Activated T-cell treated with anti-CD3 and anti-CD28 coated beads, Interleukin-2, amount 50 U/mL, for 72 hours (primary cell): Measurements from ENCODE around the gene ABCC6. TPM values are rescaled to one million over a fixed set of nuclear protein-coding genes. Genes with fewer than 3 reads are reported as not detected.
"Not testable (repeated sequence)": the region's sequence is repeated elsewhere in the genome, so short reads cannot be mapped to it uniquely, and the experiment has no call there.

Experiments used
- ATAC-seq, 2 donors: fragments of 150-1000 bp; cut with Tn5 transposase; replicated peaks in 1 of 2; 2 replicates each; pipeline ENCODE4 v1.10.0; 2021; ENCODE audit warnings: moderate library complexity in 2 of 2, mild to moderate bottlenecking in 1 of 2
- DNase-seq, 2 donors: peaks; one replicate each; pipeline ENCODE4 v3.0.0; 2021 to 2022; ENCODE audit warnings: mixed read lengths in 1 of 2
- H3K27ac Mint-ChIP-seq: one replicate; pipeline ENCODE4 v1.8.0; 2022; ENCODE audit warnings: mild to moderate bottlenecking, moderate library complexity, mixed read lengths
- H3K27me3 Mint-ChIP-seq: one replicate; pipeline ENCODE4 v1.8.0; 2022; ENCODE audit warnings: low read depth, mixed read lengths
- H3K36me3 Mint-ChIP-seq, 2 donors: one replicate each; pipeline ENCODE4 v1.8.0; 2022; ENCODE audit warnings: mixed read lengths in 2 of 2, mild to moderate bottlenecking in 1 of 2; ENCODE audit not compliant: insufficient read depth in 2 of 2
- H3K4me1 Mint-ChIP-seq: one replicate; pipeline ENCODE4 v1.8.0; 2022; ENCODE audit warnings: low read depth, mixed read lengths
- H3K4me3 Mint-ChIP-seq, 2 donors: one replicate each; pipeline ENCODE4 v1.8.0; 2022; ENCODE audit warnings: mild to moderate bottlenecking in 2 of 2, mixed read lengths in 2 of 2, moderate library complexity in 2 of 2
- H3K9me3 Mint-ChIP-seq, 2 donors: one replicate each; pipeline ENCODE4 v1.8.0; 2022; ENCODE audit warnings: mixed read lengths in 2 of 2
- total RNA-seq, 2 donors: library from RNA; stranded (reverse); gene quantifications; one replicate each; pipeline ENCODE4 v1.2.3, GENCODE V29; 2022

ABCC6 gene
- total RNA-seq, 2 donors from 2014 or later, result not detected

DNA sequence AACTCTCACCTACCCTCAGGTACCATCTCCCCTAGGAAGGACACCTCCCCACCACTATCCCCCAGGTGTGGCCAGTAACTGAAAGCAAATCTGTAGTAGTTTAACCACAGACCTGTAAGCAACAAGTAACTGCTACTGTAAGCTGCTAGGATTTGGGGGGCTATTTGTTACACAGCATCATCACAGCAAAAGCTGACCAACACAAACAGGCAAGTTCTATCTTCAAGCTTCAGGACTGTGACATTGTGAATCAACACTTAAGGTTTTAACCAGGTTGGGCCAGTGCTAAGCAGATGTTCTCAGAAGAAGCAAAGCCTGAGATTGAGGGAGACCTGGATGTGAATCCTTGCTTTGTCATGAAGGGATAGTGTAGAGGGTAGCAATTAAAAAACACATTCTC lies 47.0 kb downstream of the ABCC6 start:
- Mint-ChIP-seq H3K4me3 (no peak overlapping the region), H3K27me3 (no peaks in the 10 kb centered on the region), H3K4me1 (no peaks in the 10 kb centered on the region), H3K27ac (no peak overlapping the region), H3K36me3 (no peaks in the 10 kb centered on the region), H3K9me3 (peaks cover 0 to 1% of the 10 kb centered on the region in 2 donors)
- ATAC-seq (no peak), DNase-seq (no peak)

DNA sequence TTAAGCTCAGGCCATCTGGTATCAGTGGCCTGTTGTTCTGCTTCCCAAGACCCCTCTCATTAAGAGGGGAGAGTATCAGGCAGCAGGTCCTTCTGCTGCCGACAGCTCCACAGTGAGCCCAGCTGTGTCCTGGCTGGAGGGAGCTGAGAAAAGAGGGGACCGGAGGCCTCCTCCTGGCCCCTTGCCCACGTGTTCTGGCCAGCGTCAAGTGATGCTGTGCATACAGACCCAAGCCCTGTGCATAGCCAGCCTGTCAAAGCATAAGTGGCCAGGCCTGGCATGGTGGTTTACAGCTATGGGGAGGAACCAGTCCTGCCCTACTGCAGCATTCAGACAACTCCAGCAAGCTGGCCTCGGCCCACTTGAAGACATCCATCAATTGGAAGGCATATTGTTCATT lies 48.0 kb downstream of the ABCC6 start:
- ATAC-seq (no peak), DNase-seq (no peak)
- no peaks in the 10 kb centered on the region for H3K27me3 Mint-ChIP-seq
- H3K36me3 Mint-ChIP-seq, result no peaks in the 10 kb centered on the region
- H3K4me3 Mint-ChIP-seq, result no peak overlapping the region
- peaks cover 0 to 1% of the 10 kb centered on the region in 2 donors for H3K9me3 Mint-ChIP-seq
- H3K27ac Mint-ChIP-seq, result no peak overlapping the region
- H3K4me1 Mint-ChIP-seq, result no peaks in the 10 kb centered on the region

DNA sequence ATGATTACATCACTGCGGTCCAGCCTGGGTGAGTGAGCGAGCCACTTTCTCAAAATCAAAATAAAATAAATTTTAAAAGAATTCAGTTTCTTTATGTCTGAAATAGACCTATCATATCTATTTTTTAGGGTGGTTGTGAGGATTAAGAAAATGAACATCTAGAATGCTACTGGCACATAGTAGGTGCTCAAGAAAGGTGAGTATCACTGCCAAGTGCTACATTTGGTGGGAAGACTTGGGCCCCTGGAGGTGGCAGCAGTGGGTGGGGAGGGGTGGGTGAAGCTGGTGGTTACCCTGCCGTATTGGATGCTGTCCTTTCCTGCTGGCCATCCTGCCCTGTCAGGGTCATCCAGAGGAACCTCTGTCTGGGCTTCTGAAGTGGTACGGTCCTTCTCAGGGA lies 50.3 kb downstream of the ABCC6 start:
- Mint-ChIP-seq H3K9me3 (peaks cover 0 to 1% of the 10 kb centered on the region in 2 donors), H3K36me3 (no peaks in the 10 kb centered on the region), H3K27me3 (no peaks in the 10 kb centered on the region), H3K4me3 (no peak overlapping the region), H3K4me1 (no peaks in the 10 kb centered on the region), H3K27ac (no peak overlapping the region)
- ATAC-seq (no peak), DNase-seq (no peak)

DNA sequence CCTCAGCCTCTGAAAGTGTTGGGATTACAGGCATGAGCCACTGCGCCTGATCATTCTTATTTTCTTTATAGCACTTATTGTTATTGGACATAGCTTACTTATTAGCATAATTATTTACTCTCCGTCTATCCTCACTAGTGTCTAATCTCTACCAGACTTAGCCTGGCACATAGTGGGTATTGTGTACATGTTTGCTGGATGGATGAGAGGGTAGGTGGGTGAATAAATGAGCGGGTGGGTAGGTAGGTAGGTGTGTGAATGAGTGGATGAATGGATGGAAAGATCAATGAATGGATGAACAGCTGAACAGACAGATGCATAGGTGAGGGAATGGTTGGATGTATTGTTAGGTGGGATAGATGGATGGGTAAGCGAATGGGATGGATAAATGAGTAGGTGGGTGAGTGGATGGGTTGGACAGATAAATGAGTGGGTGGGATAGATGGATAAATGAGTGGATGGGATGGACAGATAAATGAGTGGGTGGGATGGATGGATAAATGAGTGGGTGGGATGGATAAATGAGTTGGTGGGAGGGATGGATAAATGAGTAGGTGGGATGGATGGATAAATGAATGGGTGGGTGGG lies 51.9 kb downstream of the ABCC6 start:
- Mint-ChIP-seq H3K27ac (no peak overlapping the region), H3K4me3 (no peak overlapping the region)

GRCh38 chr16:16169615-16170014 lies 53.7 kb downstream of the ABCC6 start:
- no peak overlapping the region for H3K27ac Mint-ChIP-seq
- H3K36me3 Mint-ChIP-seq, result no peaks in the 10 kb centered on the region
- H3K4me1 Mint-ChIP-seq, result no peaks in the 10 kb centered on the region
- no peak for DNase-seq
- no peak for ATAC-seq
- H3K4me3 Mint-ChIP-seq, result no peak overlapping the region
- no peaks in the 10 kb centered on the region for H3K9me3 Mint-ChIP-seq
- H3K27me3 Mint-ChIP-seq, result no peaks in the 10 kb centered on the region

More for the DNA sequence above, 51.9 kb downstream of the ABCC6 start:
- Mint-ChIP-seq H3K27me3 (no peaks in the 10 kb centered on the region), H3K4me1 (no peaks in the 10 kb centered on the region), H3K9me3 (peaks cover 0 to 1% of the 10 kb centered on the region in 2 donors), H3K36me3 (no peaks in the 10 kb centered on the region)
- no peak for ATAC-seq
- no peak for DNase-seq

DNA sequence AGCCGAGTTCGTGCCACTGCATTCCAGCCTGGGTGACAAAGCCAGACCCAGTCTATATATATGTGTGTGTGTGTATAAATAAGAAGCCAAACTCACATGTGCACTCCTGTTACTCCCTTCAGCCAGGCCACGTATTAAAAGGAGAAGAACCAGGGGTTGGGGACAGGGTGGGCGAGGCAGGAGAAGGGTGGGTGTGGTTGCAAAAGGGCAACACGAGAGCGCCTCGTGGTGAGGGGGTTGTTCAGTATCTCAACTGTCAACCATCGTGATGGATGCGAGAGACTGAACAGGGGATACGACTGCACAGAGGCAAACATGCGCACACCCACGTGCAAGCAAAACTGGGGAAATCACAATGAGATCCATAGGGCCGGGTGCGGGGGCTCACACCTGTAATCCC lies 54.9 kb downstream of the ABCC6 start:
- Mint-ChIP-seq H3K4me1 (no peaks in the 10 kb centered on the region), H3K27ac (no peak overlapping the region), H3K36me3 (no peaks in the 10 kb centered on the region), H3K9me3 (no peaks in the 10 kb centered on the region), H3K27me3 (no peaks in the 10 kb centered on the region), H3K4me3 (no peak overlapping the region)
- ATAC-seq (no peak), DNase-seq (no peak)

DNA sequence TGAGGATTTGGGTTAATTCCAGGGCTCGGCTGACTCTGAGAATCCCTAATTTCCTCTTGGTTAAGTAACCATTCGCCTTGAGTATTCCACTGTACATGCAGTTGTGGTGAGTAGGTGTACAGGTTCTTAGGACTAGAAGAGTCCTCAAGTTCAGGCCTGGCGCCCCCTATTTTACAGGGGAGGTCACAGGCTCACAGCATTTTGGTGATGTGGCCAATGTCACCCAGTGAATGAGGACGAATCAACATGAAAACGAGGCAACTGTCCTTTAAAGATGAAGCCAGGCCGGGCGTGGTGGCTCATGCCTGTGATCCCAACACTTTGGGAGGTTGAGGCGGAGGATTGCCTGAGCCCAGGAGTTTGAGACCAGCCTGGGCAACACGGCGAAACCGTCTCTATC lies 55.4 kb downstream of the ABCC6 start:
- Mint-ChIP-seq H3K36me3 (no peaks in the 10 kb centered on the region), H3K9me3 (no peaks in the 10 kb centered on the region), H3K27me3 (no peaks in the 10 kb centered on the region), H3K4me1 (no peaks in the 10 kb centered on the region), H3K4me3 (no peak overlapping the region), H3K27ac (no peak overlapping the region)
- DNase-seq (no peak), ATAC-seq (no peak)

GRCh38 chr16:16166949-16167348 lies 56.3 kb downstream of the ABCC6 start:
- Mint-ChIP-seq H3K27me3 (no peaks in the 10 kb centered on the region), H3K4me1 (no peaks in the 10 kb centered on the region), H3K36me3 (no peaks in the 10 kb centered on the region), H3K27ac (no peak overlapping the region), H3K4me3 (no peak overlapping the region), H3K9me3 (no peaks in the 10 kb centered on the region)
- ATAC-seq, result no peak
- DNase-seq, result no peak

- no peaks in the 10 kb centered on the region for H3K36me3 Mint-ChIP-seq
- ATAC-seq, result no peak
- H3K4me3 Mint-ChIP-seq, result no peak overlapping the region
- H3K4me1 Mint-ChIP-seq, result no peaks in the 10 kb centered on the region
- no peaks in the 10 kb centered on the region for H3K9me3 Mint-ChIP-seq
- H3K27ac Mint-ChIP-seq, result no peak overlapping the region
- no peak for DNase-seq
- H3K27me3 Mint-ChIP-seq, result no peaks in the 10 kb centered on the region
Observed at GRCh38 chr16:16166085-16166484, 57.2 kb downstream of the ABCC6 start.

- ATAC-seq (no peak), DNase-seq (no peak)
- H3K27me3 Mint-ChIP-seq, result no peaks in the 10 kb centered on the region
- no peaks in the 10 kb centered on the region for H3K4me1 Mint-ChIP-seq
- H3K9me3 Mint-ChIP-seq, result no peaks in the 10 kb centered on the region
- H3K36me3 Mint-ChIP-seq, result peaks cover 3% of the 10 kb centered on the region in 2 donors
- no peak overlapping the region for H3K27ac Mint-ChIP-seq
- no peak overlapping the region for H3K4me3 Mint-ChIP-seq
Observed at GRCh38 chr16:16164243-16164642, 59.1 kb downstream of the ABCC6 start.

DNA sequence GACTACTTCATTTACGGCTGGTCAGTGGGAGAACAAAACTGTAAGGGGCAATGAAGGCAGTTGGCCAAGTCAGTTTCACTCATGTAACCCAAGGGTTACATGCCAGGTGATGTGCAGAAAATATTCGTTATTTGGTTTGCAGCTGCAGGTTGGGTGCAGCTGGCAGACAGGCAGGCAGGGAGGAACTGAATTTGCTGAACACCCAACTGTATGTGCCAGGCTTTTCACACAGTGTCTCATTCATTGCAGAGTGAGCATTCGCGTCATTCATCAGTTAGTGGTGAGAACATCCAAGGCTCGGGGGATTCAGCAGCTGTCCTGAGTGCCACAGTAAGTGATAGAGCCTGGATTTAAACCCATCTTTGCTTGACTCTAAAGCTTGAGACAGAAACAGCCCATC lies 59.7 kb downstream of the ABCC6 start:
- Mint-ChIP-seq H3K27me3 (peaks cover 1% of the 10 kb centered on the region), H3K27ac (no peak overlapping the region), H3K36me3 (peaks cover 5% of the 10 kb centered on the region in 2 donors), H3K4me3 (no peak overlapping the region), H3K4me1 (no peaks in the 10 kb centered on the region), H3K9me3 (peaks cover 5 to 6% of the 10 kb centered on the region in 2 donors)
- no peak for DNase-seq
- ATAC-seq, result no peak

DNA sequence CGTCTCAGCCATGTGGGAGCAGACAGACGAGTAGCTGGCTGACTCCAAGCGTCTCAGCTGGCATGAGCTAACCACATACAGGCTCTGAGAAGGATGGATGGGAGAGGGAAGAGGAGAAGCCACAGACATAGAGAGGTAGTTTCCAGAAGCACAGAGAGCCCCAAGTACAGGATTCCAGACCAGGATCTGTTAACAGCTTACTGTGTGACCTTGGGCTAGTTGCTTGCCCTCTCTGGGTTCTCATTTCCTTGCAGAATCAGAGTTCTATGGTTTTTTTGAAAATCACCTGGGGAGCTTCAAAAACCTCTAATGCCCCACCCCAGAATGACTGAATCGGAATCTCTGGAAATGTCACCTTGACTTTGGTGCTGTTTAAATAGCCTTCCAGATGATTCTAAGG lies 60.2 kb downstream of the ABCC6 start:
- no peak for DNase-seq
- peaks cover 10% of the 10 kb centered on the region in 2 donors for H3K36me3 Mint-ChIP-seq
- peaks cover 10% of the 10 kb centered on the region in 2 donors for H3K9me3 Mint-ChIP-seq
- no peak overlapping the region for H3K27ac Mint-ChIP-seq
- ATAC-seq, result no peak
- no peak overlapping the region for H3K4me3 Mint-ChIP-seq
- no peaks in the 10 kb centered on the region for H3K4me1 Mint-ChIP-seq
- peaks cover 6% of the 10 kb centered on the region for H3K27me3 Mint-ChIP-seq

DNA sequence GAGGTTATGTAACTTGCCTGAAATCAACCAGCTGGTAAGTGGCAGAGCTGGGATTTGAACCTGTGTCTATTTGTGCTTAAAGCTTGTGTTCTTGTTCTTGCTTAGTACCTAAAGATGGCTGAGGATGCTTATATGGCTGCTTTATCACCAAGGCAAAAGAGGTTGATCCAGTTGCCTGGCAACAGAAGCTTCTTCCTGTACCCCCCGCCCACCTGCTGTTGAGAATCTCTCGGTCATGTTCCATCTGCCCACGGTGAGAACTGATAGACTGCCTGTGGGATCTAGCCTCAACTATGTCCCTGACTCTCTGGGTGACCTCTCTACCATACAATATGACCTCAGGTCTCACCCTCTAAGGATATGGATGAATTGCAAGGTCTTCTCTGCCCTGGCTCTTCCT lies 60.7 kb downstream of the ABCC6 start:
- H3K27ac Mint-ChIP-seq, result no peak overlapping the region
- no peak for ATAC-seq
- H3K4me3 Mint-ChIP-seq, result no peak overlapping the region
- H3K36me3 Mint-ChIP-seq, result peaks cover 10% of the 10 kb centered on the region in 2 donors
- H3K27me3 Mint-ChIP-seq, result peaks cover 7% of the 10 kb centered on the region
- no peak for DNase-seq
- peaks cover 10 to 11% of the 10 kb centered on the region in 2 donors for H3K9me3 Mint-ChIP-seq
- no peaks in the 10 kb centered on the region for H3K4me1 Mint-ChIP-seq

DNA sequence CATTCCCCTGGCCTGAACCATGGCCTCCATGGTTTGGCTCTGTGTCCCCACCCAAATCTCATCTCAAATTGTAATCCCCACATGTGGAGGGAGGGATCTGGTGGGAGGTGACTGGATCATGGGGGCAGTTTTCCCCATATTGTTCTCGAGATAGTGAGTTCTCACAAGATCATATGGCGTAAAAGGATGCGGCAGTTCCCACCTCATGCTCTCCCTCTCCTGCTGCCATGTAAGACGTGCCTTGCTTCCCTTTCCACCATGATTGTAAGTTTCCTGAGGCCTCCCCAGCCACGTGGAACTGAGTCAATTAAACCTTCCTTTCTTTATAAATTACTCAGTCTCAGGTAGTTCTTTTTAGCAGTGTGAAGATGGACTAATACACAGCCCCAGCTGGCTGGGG lies 61.5 kb downstream of the ABCC6 start:
- not testable (repeated sequence) for H3K27me3 Mint-ChIP-seq, H3K27ac Mint-ChIP-seq, H3K4me3 Mint-ChIP-seq, H3K4me1 Mint-ChIP-seq, DNase-seq, ATAC-seq
- Mint-ChIP-seq H3K36me3 (peaks cover 10 to 13% of the 10 kb centered on the region in 2 donors), H3K9me3 (peaks cover 10 to 11% of the 10 kb centered on the region in 2 donors)
